Large intestine (tissue), 3 donors: ENCODE measurements around the gene ZNF557. TPM values are rescaled to one million over a fixed set of nuclear protein-coding genes. Genes with fewer than 3 reads are reported as not detected.

Experiments used
- DNase-seq, 2 donors: peaks; one replicate each; pipeline versions ENCODE4 v3.0.0 to v3.0.0-alpha.2; 2013
- H3K27ac ChIP-seq: one replicate; pipeline ENCODE4 v1.5.1; 2013; ENCODE audit warnings: low read length
- H3K27me3 ChIP-seq: 2 replicates; pipeline ENCODE4 v1.6.1; 2013; ENCODE audit warnings: low read length; ENCODE audit not compliant: control insufficient read depth, insufficient read depth
- H3K36me3 ChIP-seq: 2 replicates; pipeline ENCODE4 v1.6.1; 2013; ENCODE audit warnings: low read length; ENCODE audit not compliant: control insufficient read depth, insufficient read depth
- H3K4me1 ChIP-seq: one replicate; pipeline ENCODE4 v1.6.1; 2013; ENCODE audit warnings: low read length; ENCODE audit not compliant: control insufficient read depth, insufficient read depth
- H3K4me3 ChIP-seq: one replicate; pipeline ENCODE4 v1.5.1; 2013; ENCODE audit warnings: low read length
- H3K9me3 ChIP-seq: one replicate; pipeline ENCODE4 v1.6.1; 2013; ENCODE audit warnings: mild to moderate bottlenecking, low read depth, low read length, moderate library complexity; ENCODE audit not compliant: control insufficient read depth
- WGBS: methylation state at CpG from one replicate; pipeline ENCODE4 v1.1.5; 2013; ENCODE audit warnings: low lambda C conversion rate; ENCODE audit not compliant: insufficient coverage; 5-methylcytosine and 5-hydroxymethylcytosine counted together
- polyA plus RNA-seq: library from polyadenylated mRNA; unstranded; fragments of 120-200 nt; gene quantifications from one replicate; pipeline ENCODE4 v1.2.1, GENCODE V29; 2013

The ZNF557 gene
- polyA plus RNA-seq, 1 donor = 6.0 TPM

- DNase-seq = no peak
- H3K27ac ChIP-seq = no peak overlapping the region
- peaks cover 15% of the 10 kb centered on the region for H3K4me1 ChIP-seq
- no peaks in the 10 kb centered on the region for H3K36me3 ChIP-seq
- no peaks in the 10 kb centered on the region for H3K27me3 ChIP-seq
- no peak overlapping the region for H3K4me3 ChIP-seq
- no peaks in the 10 kb centered on the region for H3K9me3 ChIP-seq
Observed at GRCh38 chr19:7104747-7105447, 35.4 kb downstream of the ZNF557 start.

- 83% methylated on average over 10 of the region's 10 CpGs for WGBS
- Histone ChIP-seq H3K36me3 (no peaks in the 10 kb centered on the region), H3K27ac (no peak overlapping the region), H3K27me3 (no peaks in the 10 kb centered on the region), H3K9me3 (no peaks in the 10 kb centered on the region), H3K4me3 (no peak overlapping the region), H3K4me1 (no peaks in the 10 kb centered on the region)
- no peak for DNase-seq
Observed at GRCh38 chr19:7106711-7107657, 37.5 kb downstream of the ZNF557 start.

GRCh38 chr19:7109678-7110289, 40.3 kb downstream of the ZNF557 start:
- no peak for DNase-seq
- no peaks in the 10 kb centered on the region for H3K4me1 ChIP-seq
- no peaks in the 10 kb centered on the region for H3K9me3 ChIP-seq
- H3K4me3 ChIP-seq = no peak overlapping the region
- WGBS = no CpG with 5 or more reads among the region's 8 CpGs
- H3K27ac ChIP-seq = no peak overlapping the region
- H3K36me3 ChIP-seq = no peaks in the 10 kb centered on the region
- H3K27me3 ChIP-seq = no peaks in the 10 kb centered on the region

GRCh38 chr19:7112675-7113074, 43.2 kb downstream of the ZNF557 start:
- H3K9me3 ChIP-seq = no peaks in the 10 kb centered on the region
- DNase-seq = no peak
- no peaks in the 10 kb centered on the region for H3K27me3 ChIP-seq
- no CpG with 5 or more reads among the region's 4 CpGs for WGBS
- H3K4me1 ChIP-seq = no peaks in the 10 kb centered on the region
- H3K36me3 ChIP-seq = peaks cover 21% of the 10 kb centered on the region
- no peak overlapping the region for H3K27ac ChIP-seq
- H3K4me3 ChIP-seq = no peak overlapping the region

GRCh38 chr19:7113233-7113632, 43.7 kb downstream of the ZNF557 start:
- peaks cover 23% of the 10 kb centered on the region for H3K36me3 ChIP-seq
- no peaks in the 10 kb centered on the region for H3K9me3 ChIP-seq
- H3K27me3 ChIP-seq = no peaks in the 10 kb centered on the region
- no peaks in the 10 kb centered on the region for H3K4me1 ChIP-seq
- WGBS = no CpG with 5 or more reads among the region's 1 CpG
- H3K27ac ChIP-seq = no peak overlapping the region
- no peak overlapping the region for H3K4me3 ChIP-seq
- DNase-seq = no peak

- Histone ChIP-seq H3K27me3 (no peaks in the 10 kb centered on the region), H3K36me3 (peaks cover 39% of the 10 kb centered on the region), H3K27ac (no peak overlapping the region), H3K4me1 (no peaks in the 10 kb centered on the region), H3K9me3 (no peaks in the 10 kb centered on the region), H3K4me3 (no peak overlapping the region)
- WGBS = 100% methylated on average over 2 of the region's 6 CpGs
- no peak for DNase-seq
Observed at GRCh38 chr19:7115721-7116120, 46.2 kb downstream of the ZNF557 start.

GRCh38 chr19:7117248-7117647, 47.7 kb downstream of the ZNF557 start:
- no CpG with 5 or more reads among the region's 11 CpGs for WGBS
- Histone ChIP-seq H3K27me3 (no peaks in the 10 kb centered on the region), H3K9me3 (no peaks in the 10 kb centered on the region), H3K36me3 (peaks cover 50% of the 10 kb centered on the region), H3K27ac (no peak overlapping the region), H3K4me3 (no peak overlapping the region), H3K4me1 (no peaks in the 10 kb centered on the region)
- no peak for DNase-seq

- no CpG with 5 or more reads among the region's 14 CpGs for WGBS
- no peak overlapping the region for H3K27ac ChIP-seq
- H3K27me3 ChIP-seq = no peaks in the 10 kb centered on the region
- DNase-seq = no peak
- no peaks in the 10 kb centered on the region for H3K4me1 ChIP-seq
- H3K4me3 ChIP-seq = no peak overlapping the region
- H3K36me3 ChIP-seq = peaks cover 59% of the 10 kb centered on the region
- no peaks in the 10 kb centered on the region for H3K9me3 ChIP-seq
Observed at GRCh38 chr19:7119582-7119981, 50.1 kb downstream of the ZNF557 start.

GRCh38 chr19:7120499-7120898, 51.0 kb downstream of the ZNF557 start:
- H3K36me3 ChIP-seq = peaks cover 61% of the 10 kb centered on the region
- 100% methylated on average over 1 of the region's 10 CpGs for WGBS

GRCh38 chr19:7122701-7123100, 53.2 kb downstream of the ZNF557 start:
- no peaks in the 10 kb centered on the region for H3K4me1 ChIP-seq
- H3K27me3 ChIP-seq = no peaks in the 10 kb centered on the region
- no peak for DNase-seq
- WGBS = no CpG with 5 or more reads among the region's 16 CpGs
- peaks cover 67% of the 10 kb centered on the region for H3K36me3 ChIP-seq
- H3K27ac ChIP-seq = no peak overlapping the region
- H3K4me3 ChIP-seq = no peak overlapping the region
- H3K9me3 ChIP-seq = peaks cover 15% of the 10 kb centered on the region

More at GRCh38 chr19:7120499-7120898, 51.0 kb downstream of the ZNF557 start:
- Histone ChIP-seq H3K4me3 (no peak overlapping the region), H3K9me3 (peaks cover 3% of the 10 kb centered on the region), H3K27ac (no peak overlapping the region), H3K4me1 (no peaks in the 10 kb centered on the region), H3K27me3 (no peaks in the 10 kb centered on the region)
- DNase-seq = no peak
